Measurements from ENCODE around the gene PPP1R12B.

DNA sequence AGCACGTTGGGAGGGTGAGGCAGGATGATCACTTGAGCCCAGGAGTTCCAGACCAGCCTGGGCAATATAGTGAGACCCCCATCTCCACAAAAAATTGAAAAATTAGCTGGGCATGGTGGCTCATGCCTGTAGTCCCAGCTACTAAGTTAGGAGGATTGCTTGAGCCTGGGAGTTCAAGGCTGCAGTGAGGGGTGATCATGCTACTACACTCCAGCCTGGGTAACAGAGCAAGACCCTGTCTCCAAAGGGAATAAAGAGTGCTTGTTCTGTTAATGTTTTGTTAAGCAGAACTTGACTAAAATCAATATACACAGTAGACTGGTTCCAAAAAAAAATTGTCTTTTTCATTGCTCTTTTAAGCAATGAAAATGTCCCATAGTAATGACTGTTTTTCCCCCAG, 215.3 kb downstream of the PPP1R12B start:
- TF ChIP-seq, protein P1, sequence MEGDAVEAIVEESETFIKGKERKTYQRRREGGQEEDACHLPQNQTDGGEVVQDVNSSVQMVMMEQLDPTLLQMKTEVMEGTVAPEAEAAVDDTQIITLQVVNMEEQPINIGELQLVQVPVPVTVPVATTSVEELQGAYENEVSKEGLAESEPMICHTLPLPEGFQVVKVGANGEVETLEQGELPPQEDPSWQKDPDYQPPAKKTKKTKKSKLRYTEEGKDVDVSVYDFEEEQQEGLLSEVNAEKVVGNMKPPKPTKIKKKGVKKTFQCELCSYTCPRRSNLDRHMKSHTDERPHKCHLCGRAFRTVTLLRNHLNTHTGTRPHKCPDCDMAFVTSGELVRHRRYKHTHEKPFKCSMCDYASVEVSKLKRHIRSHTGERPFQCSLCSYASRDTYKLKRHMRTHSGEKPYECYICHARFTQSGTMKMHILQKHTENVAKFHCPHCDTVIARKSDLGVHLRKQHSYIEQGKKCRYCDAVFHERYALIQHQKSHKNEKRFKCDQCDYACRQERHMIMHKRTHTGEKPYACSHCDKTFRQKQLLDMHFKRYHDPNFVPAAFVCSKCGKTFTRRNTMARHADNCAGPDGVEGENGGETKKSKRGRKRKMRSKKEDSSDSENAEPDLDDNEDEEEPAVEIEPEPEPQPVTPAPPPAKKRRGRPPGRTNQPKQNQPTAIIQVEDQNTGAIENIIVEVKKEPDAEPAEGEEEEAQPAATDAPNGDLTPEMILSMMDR (IDR thresholded peaks at IDR 0.05): no peak
- TF ChIP-seq POLR2A (IDR thresholded peaks at IDR 0.05): no peak
